GM12878 (cell line): ENCODE measurements around the gene RPUSD1.

Experiments used
- CHD2 ChIP-seq: IDR thresholded peaks from 2 replicates; pipeline ENCODE4 v1.6.1; 2011; ENCODE audit warnings: low read depth, low read length, improper control_type of control experiment, borderline replicate concordance
- CTCF ChIP-seq, 3 experiments: IDR thresholded peaks in 2 of 3; conservative IDR thresholded peaks in 1 of 3; 2 replicates each; pipeline ENCODE4 v1.5.1; 2011; ENCODE audit warnings: low read depth in 3 of 3, low read length in 3 of 3, mild to moderate bottlenecking in 3 of 3, control low read depth in 2 of 3, moderate library complexity in 2 of 3, inconsistent platforms in 1 of 3, mixed read lengths in 1 of 3; ENCODE audit not compliant: control insufficient read depth in 2 of 3, insufficient read depth in 1 of 3; ENCODE audit errors: extremely low read depth in 1 of 3
- ESRRA ChIP-seq: IDR thresholded peaks from 2 replicates; pipeline ENCODE4 v1.6.1; 2012; ENCODE audit warnings: mild to moderate bottlenecking, low read length, improper control_type of control experiment
- EZH2 ChIP-seq: IDR thresholded peaks from 2 replicates; pipeline ENCODE4 v1.6.1; 2012; ENCODE audit warnings: low read depth, mild to moderate bottlenecking, control low read depth, inconsistent platforms, low read length, borderline replicate concordance; ENCODE audit not compliant: control insufficient read depth
- IRF3 ChIP-seq: fragments of 450-650 bp; IDR thresholded peaks from 2 replicates; pipeline ENCODE4 v1.6.1; 2014; ENCODE audit warnings: mild to moderate bottlenecking
- MAX ChIP-seq: IDR thresholded peaks from 2 replicates; pipeline ENCODE4 v1.6.1; 2012; ENCODE audit warnings: low read depth, low read length, improper control_type of control experiment
- PAX5 ChIP-seq: IDR thresholded peaks from 2 replicates; pipeline ENCODE4 v1.6.1; 2011; ENCODE audit warnings: low read depth, low read length, borderline replicate concordance
- POLR2A ChIP-seq: IDR thresholded peaks from 2 replicates; pipeline ENCODE4 v1.6.1; 2011; ENCODE audit warnings: low read depth, mild to moderate bottlenecking, low read length
- ZNF274 ChIP-seq: IDR thresholded peaks from one replicate; pipeline ENCODE4 v1.8.0; 2011; ENCODE audit not compliant: insufficient read length, insufficient read depth
- TF ChIP-seq, protein P1 (sequence below): IDR thresholded peaks from 2 replicates; pipeline ENCODE4 v1.6.1; 2012; ENCODE audit warnings: mild to moderate bottlenecking, low read depth, low read length

GRCh38 chr16:766820-767640, 21.2 kb downstream of the RPUSD1 start:
- TF ChIP-seq CHD2, result no peak
- TF ChIP-seq, protein P1, sequence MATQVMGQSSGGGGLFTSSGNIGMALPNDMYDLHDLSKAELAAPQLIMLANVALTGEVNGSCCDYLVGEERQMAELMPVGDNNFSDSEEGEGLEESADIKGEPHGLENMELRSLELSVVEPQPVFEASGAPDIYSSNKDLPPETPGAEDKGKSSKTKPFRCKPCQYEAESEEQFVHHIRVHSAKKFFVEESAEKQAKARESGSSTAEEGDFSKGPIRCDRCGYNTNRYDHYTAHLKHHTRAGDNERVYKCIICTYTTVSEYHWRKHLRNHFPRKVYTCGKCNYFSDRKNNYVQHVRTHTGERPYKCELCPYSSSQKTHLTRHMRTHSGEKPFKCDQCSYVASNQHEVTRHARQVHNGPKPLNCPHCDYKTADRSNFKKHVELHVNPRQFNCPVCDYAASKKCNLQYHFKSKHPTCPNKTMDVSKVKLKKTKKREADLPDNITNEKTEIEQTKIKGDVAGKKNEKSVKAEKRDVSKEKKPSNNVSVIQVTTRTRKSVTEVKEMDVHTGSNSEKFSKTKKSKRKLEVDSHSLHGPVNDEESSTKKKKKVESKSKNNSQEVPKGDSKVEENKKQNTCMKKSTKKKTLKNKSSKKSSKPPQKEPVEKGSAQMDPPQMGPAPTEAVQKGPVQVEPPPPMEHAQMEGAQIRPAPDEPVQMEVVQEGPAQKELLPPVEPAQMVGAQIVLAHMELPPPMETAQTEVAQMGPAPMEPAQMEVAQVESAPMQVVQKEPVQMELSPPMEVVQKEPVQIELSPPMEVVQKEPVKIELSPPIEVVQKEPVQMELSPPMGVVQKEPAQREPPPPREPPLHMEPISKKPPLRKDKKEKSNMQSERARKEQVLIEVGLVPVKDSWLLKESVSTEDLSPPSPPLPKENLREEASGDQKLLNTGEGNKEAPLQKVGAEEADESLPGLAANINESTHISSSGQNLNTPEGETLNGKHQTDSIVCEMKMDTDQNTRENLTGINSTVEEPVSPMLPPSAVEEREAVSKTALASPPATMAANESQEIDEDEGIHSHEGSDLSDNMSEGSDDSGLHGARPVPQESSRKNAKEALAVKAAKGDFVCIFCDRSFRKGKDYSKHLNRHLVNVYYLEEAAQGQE, result no peak
- TF ChIP-seq ESRRA, result no peak
- no peak for TF ChIP-seq PAX5
- TF ChIP-seq CTCF (IDR thresholded peaks at IDR 0.05 in 2 of 3, conservative IDR thresholded peaks at IDR 0.05 in 1 of 3; ENCODE audit: control insufficient read depth in 2 of 3, extremely low read depth in 1 of 3, insufficient read depth in 1 of 3, low read depth in 3 of 3, low read length in 3 of 3), result no peak
- no peak for TF ChIP-seq MAX
- no peak for TF ChIP-seq EZH2
- no peak for TF ChIP-seq POLR2A
- no peak for TF ChIP-seq ZNF274
- no peak for TF ChIP-seq IRF3
